K562 (cell line): ENCODE data around the gene EGFR. TPM values are rescaled to one million over a fixed set of nuclear protein-coding genes. Genes with fewer than 3 reads are reported as not detected.

Experiments
- ETS2 ChIP-seq: IDR thresholded peaks from 2 replicates; pipeline ENCODE4 v1.6.1; 2016; ENCODE audit warnings: borderline replicate concordance, missing genetic modification characterization, mild to moderate bottlenecking, moderate library complexity, missing compliant biosample characterization; ENCODE audit not compliant: poor library complexity, severe bottlenecking
- FOSL1 ChIP-seq: fragments of 200-800 bp; sonication (Bioruptor generic); conservative IDR thresholded peaks from 2 replicates; pipeline ENCODE4 v1.6.1; 2016; ENCODE audit warnings: missing genetic modification characterization, missing compliant biosample characterization
- HDAC1 ChIP-seq, 2 experiments: fragments of 450-650 bp; IDR thresholded peaks; 2 replicates each; pipeline ENCODE4 v1.6.1; 2016 to 2017; ENCODE audit warnings: inconsistent platforms in 1 of 2, mild to moderate bottlenecking in 1 of 2, moderate library complexity in 1 of 2
- HSF4 ChIP-seq: fragments of 250-450 bp; sonication (Bioruptor Pico); IDR thresholded peaks from 2 replicates; pipeline ENCODE4 v2.1.2; 2022; ENCODE audit warnings: mild to moderate bottlenecking, moderate library complexity, borderline replicate concordance
- L3MBTL2 ChIP-seq: fragments of 450-650 bp; IDR thresholded peaks from 2 replicates; pipeline ENCODE4 v1.6.1; 2016; ENCODE audit warnings: mild to moderate bottlenecking, moderate library complexity
- RAD51 ChIP-seq: fragments of 450-650 bp; IDR thresholded peaks from 2 replicates; pipeline ENCODE4 v1.7.1; 2016; ENCODE audit warnings: low read depth, mild to moderate bottlenecking, borderline replicate concordance
- SMARCB1 ChIP-seq: IDR thresholded peaks from 2 replicates; pipeline ENCODE4 v1.6.1; 2011; ENCODE audit warnings: improper control_type of control experiment, low read depth; ENCODE audit not compliant: insufficient read length
- SREBF1 ChIP-seq: fragments of 150-350 bp; IDR thresholded peaks from 2 replicates; pipeline ENCODE4 v1.6.1; 2014; ENCODE audit warnings: antibody characterized with exemption, low read depth, low read length, borderline replicate concordance
- TRIM28 ChIP-seq: fragments of 450-650 bp; IDR thresholded peaks from 2 replicates; pipeline ENCODE4 v1.6.1; 2017
- ZBTB26 ChIP-seq: fragments of 450-650 bp; formaldehyde crosslinking; IDR thresholded peaks from 2 replicates; pipeline ENCODE4 v1.4.0; 2022; ENCODE audit warnings: missing genetic modification characterization
- ZNF184 ChIP-seq: sonication (generic); formaldehyde crosslinking; IDR thresholded peaks from 2 replicates; pipeline ENCODE4 v1.5.0; 2020; ENCODE audit warnings: missing genetic modification reagents
- polyA plus RNA-seq, 8 experiments: library from polyadenylated mRNA; depleted of rRNA in 4 of 8; stranded (reverse) in 5 of 8; unstranded in 3 of 8; fragments of >200 nt; fragmentation: Nextera tagmentation in 2 of 8; fragmentation: Illumina TruSeq in 1 of 8; extraction: Ambion mirVana in 2 of 8; extraction: Trizol in 1 of 8; gene quantifications; 2 replicates each; pipeline versions ENCODE4 v1.2.1 to v1.2.3, GENCODE V29; 2011 to 2014; ENCODE audit warnings: inconsistent platforms in 1 of 8, missing spikeins in 1 of 8
- total RNA-seq, 7 experiments: library from RNA; depleted of rRNA in 6 of 7; stranded (reverse); fragments of >200 nt in 6 of 7; fragmentation: Illumina TruSeq in 2 of 7; extraction: Trizol in 2 of 7; gene quantifications; 2 replicates each; pipeline versions ENCODE4 v1.2.1 to v1.2.3, GENCODE V29; 2011 to 2021; ENCODE audit warnings: low replicate concordance in 1 of 7
- TF ChIP-seq, protein P1 (sequence below): fragments of 200-600 bp; sonication (generic); IDR thresholded peaks from one replicate; pipeline ENCODE4 v1.6.1; 2012; ENCODE audit warnings: mild to moderate bottlenecking, low read depth, low read length, inconsistent platforms
- TF ChIP-seq, protein P2 (sequence below): fragments of 250-450 bp; sonication (Bioruptor Pico); IDR thresholded peaks from 2 replicates; pipeline ENCODE4 v1.5.0; 2021

EGFR gene
- total and polyA plus RNA-seq, 9 of the 15 experiments (the other 6 are each of a cell fraction or from before 2014, with no cell fraction given) = 0.13 TPM; not detected in 8

GRCh38 chr7:55018361-55019190 is at the start of gene EGFR (continued):
- TF ChIP-seq, protein P1, sequence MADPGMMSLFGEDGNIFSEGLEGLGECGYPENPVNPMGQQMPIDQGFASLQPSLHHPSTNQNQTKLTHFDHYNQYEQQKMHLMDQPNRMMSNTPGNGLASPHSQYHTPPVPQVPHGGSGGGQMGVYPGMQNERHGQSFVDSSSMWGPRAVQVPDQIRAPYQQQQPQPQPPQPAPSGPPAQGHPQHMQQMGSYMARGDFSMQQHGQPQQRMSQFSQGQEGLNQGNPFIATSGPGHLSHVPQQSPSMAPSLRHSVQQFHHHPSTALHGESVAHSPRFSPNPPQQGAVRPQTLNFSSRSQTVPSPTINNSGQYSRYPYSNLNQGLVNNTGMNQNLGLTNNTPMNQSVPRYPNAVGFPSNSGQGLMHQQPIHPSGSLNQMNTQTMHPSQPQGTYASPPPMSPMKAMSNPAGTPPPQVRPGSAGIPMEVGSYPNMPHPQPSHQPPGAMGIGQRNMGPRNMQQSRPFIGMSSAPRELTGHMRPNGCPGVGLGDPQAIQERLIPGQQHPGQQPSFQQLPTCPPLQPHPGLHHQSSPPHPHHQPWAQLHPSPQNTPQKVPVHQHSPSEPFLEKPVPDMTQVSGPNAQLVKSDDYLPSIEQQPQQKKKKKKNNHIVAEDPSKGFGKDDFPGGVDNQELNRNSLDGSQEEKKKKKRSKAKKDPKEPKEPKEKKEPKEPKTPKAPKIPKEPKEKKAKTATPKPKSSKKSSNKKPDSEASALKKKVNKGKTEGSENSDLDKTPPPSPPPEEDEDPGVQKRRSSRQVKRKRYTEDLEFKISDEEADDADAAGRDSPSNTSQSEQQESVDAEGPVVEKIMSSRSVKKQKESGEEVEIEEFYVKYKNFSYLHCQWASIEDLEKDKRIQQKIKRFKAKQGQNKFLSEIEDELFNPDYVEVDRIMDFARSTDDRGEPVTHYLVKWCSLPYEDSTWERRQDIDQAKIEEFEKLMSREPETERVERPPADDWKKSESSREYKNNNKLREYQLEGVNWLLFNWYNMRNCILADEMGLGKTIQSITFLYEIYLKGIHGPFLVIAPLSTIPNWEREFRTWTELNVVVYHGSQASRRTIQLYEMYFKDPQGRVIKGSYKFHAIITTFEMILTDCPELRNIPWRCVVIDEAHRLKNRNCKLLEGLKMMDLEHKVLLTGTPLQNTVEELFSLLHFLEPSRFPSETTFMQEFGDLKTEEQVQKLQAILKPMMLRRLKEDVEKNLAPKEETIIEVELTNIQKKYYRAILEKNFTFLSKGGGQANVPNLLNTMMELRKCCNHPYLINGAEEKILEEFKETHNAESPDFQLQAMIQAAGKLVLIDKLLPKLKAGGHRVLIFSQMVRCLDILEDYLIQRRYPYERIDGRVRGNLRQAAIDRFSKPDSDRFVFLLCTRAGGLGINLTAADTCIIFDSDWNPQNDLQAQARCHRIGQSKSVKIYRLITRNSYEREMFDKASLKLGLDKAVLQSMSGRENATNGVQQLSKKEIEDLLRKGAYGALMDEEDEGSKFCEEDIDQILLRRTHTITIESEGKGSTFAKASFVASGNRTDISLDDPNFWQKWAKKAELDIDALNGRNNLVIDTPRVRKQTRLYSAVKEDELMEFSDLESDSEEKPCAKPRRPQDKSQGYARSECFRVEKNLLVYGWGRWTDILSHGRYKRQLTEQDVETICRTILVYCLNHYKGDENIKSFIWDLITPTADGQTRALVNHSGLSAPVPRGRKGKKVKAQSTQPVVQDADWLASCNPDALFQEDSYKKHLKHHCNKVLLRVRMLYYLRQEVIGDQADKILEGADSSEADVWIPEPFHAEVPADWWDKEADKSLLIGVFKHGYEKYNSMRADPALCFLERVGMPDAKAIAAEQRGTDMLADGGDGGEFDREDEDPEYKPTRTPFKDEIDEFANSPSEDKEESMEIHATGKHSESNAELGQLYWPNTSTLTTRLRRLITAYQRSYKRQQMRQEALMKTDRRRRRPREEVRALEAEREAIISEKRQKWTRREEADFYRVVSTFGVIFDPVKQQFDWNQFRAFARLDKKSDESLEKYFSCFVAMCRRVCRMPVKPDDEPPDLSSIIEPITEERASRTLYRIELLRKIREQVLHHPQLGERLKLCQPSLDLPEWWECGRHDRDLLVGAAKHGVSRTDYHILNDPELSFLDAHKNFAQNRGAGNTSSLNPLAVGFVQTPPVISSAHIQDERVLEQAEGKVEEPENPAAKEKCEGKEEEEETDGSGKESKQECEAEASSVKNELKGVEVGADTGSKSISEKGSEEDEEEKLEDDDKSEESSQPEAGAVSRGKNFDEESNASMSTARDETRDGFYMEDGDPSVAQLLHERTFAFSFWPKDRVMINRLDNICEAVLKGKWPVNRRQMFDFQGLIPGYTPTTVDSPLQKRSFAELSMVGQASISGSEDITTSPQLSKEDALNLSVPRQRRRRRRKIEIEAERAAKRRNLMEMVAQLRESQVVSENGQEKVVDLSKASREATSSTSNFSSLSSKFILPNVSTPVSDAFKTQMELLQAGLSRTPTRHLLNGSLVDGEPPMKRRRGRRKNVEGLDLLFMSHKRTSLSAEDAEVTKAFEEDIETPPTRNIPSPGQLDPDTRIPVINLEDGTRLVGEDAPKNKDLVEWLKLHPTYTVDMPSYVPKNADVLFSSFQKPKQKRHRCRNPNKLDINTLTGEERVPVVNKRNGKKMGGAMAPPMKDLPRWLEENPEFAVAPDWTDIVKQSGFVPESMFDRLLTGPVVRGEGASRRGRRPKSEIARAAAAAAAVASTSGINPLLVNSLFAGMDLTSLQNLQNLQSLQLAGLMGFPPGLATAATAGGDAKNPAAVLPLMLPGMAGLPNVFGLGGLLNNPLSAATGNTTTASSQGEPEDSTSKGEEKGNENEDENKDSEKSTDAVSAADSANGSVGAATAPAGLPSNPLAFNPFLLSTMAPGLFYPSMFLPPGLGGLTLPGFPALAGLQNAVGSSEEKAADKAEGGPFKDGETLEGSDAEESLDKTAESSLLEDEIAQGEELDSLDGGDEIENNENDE = no peak
- TF ChIP-seq ETS2 (tag) = no peak
- TF ChIP-seq RAD51 = no peak
- no peak for TF ChIP-seq TRIM28
- TF ChIP-seq HDAC1 (IDR thresholded peaks at IDR 0.05) = no peak
- no peak for TF ChIP-seq ZBTB26 (CRISPR knock-in tag)
- no peak for TF ChIP-seq ZNF184 (CRISPR knock-in tag)
- TF ChIP-seq L3MBTL2 = no peak
- no peak for TF ChIP-seq FOSL1 (tag)
- TF ChIP-seq, protein P2, sequence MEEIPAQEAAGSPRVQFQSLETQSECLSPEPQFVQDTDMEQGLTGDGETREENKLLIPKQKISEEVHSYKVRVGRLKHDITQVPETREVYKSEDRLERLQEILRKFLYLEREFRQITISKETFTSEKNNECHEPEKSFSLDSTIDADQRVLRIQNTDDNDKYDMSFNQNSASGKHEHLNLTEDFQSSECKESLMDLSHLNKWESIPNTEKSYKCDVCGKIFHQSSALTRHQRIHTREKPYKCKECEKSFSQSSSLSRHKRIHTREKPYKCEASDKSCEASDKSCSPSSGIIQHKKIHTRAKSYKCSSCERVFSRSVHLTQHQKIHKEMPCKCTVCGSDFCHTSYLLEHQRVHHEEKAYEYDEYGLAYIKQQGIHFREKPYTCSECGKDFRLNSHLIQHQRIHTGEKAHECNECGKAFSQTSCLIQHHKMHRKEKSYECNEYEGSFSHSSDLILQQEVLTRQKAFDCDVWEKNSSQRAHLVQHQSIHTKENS = no peak
- no peak for TF ChIP-seq SMARCB1
- TF ChIP-seq SREBF1 = no peak
- TF ChIP-seq HSF4 (CRISPR knock-in tag) = no peak
